ENCODE data around the gene TRAF1. TPM values are rescaled to one million over a fixed set of nuclear protein-coding genes. Genes with fewer than 3 reads are reported as not detected.

The TRAF1 gene
- total and polyA plus RNA-seq, 7 donors, result 0.55 to 2.0 (median 0.95) TPM

DNA sequence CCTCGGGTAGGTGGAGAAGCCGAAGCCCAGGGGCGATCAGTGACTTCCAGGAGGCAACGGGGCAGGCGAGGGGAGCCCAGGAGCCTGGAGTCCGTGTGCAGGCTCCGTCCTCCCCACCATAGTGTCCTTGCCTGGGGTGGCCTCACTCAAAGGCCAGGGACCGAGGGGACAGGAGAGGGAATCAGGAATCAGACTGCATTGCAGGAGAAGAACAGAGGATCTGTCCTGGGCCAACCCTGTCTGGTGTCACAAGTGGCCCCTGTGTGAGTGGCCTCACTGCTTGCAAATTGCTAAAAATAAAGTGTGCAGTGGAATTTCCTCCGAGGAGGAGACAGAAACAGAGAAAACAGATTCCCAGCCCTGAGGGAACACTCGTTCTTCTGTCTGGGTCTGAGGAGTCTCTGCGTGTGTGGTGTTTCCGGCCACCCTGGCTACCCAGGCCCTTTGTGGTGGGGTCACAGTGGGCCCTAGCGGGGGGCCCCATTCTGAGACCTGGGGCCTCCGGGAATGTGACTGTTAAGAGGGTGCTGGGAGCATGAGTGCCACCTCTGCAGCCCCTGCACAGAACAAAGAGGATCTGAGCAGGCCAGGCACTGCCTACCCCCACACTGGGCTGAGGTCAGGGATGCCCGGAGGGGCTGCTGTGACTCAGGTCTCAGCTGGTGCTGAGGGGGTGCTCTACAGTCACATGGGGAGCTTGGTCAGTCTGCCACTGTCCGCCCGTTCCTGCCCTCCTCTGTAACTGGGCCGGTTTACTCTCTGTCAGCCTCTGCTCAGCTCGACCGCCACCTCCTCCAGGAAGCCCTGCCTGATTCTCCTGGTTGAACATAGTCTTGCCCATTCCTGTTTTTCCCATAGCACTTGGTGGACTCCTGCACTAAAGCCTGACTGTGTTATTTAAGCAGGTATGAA lies 7.4 kb downstream of the TRAF1 start:
- Histone ChIP-seq H3K27ac (no peak overlapping the region), H3K27me3 (ENCODE audit: insufficient read depth in 3 of 3, low read length in 2 of 3) (no peaks in the 10 kb centered on the region), H3K4me3 (no peak overlapping the region), H3K36me3 (ENCODE audit: insufficient read depth in 1 of 2, low read depth in 1 of 2) (peaks cover 0 to 11% of the 10 kb centered on the region in 2 donors), H3K9me3 (no peaks in the 10 kb centered on the region), H3K4me1 (peaks cover 2% of the 10 kb centered on the region)
- 70 to 83% (median 80%) methylated on average over 20 of the region's 20 CpGs for WGBS, 3 donors
- TF ChIP-seq, protein P1, sequence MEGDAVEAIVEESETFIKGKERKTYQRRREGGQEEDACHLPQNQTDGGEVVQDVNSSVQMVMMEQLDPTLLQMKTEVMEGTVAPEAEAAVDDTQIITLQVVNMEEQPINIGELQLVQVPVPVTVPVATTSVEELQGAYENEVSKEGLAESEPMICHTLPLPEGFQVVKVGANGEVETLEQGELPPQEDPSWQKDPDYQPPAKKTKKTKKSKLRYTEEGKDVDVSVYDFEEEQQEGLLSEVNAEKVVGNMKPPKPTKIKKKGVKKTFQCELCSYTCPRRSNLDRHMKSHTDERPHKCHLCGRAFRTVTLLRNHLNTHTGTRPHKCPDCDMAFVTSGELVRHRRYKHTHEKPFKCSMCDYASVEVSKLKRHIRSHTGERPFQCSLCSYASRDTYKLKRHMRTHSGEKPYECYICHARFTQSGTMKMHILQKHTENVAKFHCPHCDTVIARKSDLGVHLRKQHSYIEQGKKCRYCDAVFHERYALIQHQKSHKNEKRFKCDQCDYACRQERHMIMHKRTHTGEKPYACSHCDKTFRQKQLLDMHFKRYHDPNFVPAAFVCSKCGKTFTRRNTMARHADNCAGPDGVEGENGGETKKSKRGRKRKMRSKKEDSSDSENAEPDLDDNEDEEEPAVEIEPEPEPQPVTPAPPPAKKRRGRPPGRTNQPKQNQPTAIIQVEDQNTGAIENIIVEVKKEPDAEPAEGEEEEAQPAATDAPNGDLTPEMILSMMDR (IDR thresholded peaks at IDR 0.05), result no peak
- ATAC-seq, result peak in 1 of 4 donors; percentile 26
- no peak for DNase-seq
- intact Hi-C loops (cut with DNase I), result no loop called here

DNA sequence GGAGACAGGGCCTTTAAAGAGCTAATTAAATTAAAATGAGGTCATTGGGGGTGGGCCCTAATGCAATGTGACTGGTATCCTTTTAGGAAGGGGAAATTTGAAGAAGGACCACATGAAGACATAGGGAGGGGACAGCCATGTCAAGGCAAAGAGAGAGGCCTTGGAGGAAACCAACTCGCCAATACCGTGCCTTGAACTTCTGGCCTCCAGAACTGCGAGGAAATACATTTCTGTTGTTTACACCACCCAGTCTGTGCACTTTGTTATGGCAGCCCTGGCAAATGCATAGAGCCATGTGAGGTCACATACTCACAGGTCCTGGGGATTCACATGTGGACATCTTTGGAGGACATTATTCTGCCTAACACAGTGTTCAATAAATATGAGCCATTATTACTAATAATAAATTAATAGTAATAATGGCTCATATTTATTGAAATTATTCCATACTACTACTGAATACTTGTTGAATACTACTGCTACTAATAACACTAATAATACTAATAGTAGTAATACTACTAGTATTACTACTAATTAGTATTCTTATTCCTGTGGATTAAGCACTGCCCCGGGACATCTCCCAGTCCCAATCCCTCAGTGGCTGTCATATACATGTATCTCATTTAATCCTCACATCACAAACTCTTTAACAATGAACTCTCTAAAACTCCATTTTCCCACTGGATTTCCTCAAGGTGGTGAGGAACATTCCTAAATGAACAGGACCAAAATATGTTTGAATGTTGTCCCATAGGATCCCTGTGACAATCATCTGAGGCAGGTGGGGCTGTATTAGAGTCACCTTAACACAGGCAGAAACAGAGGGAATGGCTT lies 8.4 kb downstream of the TRAF1 start:
- 96 to 98% (median 96%) methylated on average over 4 of the region's 4 CpGs for WGBS, 3 donors
- intact Hi-C loops (cut with DNase I), result no loop called here
- no peak overlapping the region for H3K27ac ChIP-seq
- H3K27me3 ChIP-seq (ENCODE audit: insufficient read depth in 3 of 3, low read length in 2 of 3), result no peaks in the 10 kb centered on the region
- no peak for ATAC-seq
- H3K9me3 ChIP-seq, result no peaks in the 10 kb centered on the region
- no peak for DNase-seq
- no peak overlapping the region for H3K4me3 ChIP-seq
- peaks cover 0 to 8% of the 10 kb centered on the region in 2 donors for H3K36me3 ChIP-seq (ENCODE audit: insufficient read depth in 1 of 2, low read depth in 1 of 2)
- TF ChIP-seq, protein P1 (IDR thresholded peaks at IDR 0.05), result no peak
- H3K4me1 ChIP-seq, result peaks cover 2% of the 10 kb centered on the region

DNA sequence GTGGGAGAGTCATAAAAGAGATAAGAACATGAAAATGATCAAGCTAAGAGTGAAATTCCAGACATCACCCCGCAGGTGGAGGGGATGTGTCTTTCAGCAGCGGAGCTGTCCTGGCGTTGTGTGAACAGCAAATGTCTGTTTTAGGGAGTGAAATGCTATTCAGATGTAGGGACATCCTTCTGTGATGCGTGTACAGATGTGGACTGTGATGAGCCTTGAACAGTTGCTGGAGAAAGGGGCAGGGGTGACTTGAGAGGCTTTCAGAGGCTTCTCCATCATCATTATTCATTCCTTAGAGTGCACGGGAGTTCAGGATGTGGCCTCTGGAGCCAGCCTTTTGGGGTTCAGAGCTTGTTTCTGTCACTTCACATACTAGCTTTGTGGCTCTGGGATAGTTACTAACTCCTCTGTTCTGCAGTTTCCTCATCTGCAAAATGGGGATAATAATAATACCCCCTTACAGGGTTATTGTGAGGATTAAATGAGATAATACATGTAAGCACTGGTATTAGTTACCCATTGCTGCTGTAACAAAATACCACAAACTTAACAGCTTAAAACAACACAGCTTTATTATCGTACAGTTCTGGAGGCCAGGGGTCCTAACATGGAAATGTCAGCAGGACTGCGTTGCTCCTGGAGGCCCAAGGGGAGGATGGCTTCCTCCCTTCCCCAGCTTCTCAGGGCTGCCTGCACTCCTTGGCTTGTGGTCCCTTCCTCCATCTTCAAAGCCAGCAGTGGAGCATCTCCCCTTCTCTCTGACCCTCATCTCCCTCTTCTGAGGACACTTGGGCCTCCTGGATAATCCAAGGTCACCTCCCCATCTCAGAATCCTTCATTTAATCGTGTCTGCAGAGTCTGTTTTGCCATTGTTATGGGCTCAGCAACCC lies 9.4 kb downstream of the TRAF1 start:
- H3K9me3 ChIP-seq, result no peaks in the 10 kb centered on the region

DNA sequence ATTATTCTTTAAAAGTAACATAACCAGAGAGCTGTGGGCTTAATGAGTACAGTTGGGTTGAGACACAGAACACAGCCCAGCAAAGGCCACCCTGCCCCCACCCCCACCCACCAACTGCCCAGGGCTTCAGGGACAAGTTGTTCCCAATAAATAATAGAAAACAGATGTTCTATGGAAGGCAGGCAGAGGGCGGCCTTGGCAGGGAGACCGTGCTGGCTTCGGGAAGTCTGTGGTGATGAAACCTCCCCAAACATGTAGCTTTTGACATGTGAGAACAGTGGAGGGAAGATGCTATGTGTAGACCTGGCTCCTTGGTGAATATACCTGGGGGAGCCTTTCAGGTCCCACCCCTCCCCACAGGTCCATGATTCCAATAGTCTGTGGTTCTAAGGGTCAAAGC lies 10.0 kb downstream of the TRAF1 start:
- Histone ChIP-seq H3K27me3 (ENCODE audit: insufficient read depth in 3 of 3, low read length in 2 of 3) (no peaks in the 10 kb centered on the region), H3K4me1 (peaks cover 2% of the 10 kb centered on the region), H3K27ac (no peak overlapping the region), H3K4me3 (no peak overlapping the region), H3K36me3 (ENCODE audit: insufficient read depth in 1 of 2, low read depth in 1 of 2) (peaks cover 0 to under 1% of the 10 kb centered on the region in 2 donors), H3K9me3 (no peaks in the 10 kb centered on the region)
- 15 to 31% (median 24%) methylated on average over 3 of the region's 3 CpGs for WGBS, 3 donors
- TF ChIP-seq, protein P1 (IDR thresholded peaks at IDR 0.05), result no peak
- peak in 3 of 4 donors; percentile 70 to 78 (median 71) for ATAC-seq
- intact Hi-C loops (cut with DNase I), result no loop called here
- peak; percentile 76 to 86 for DNase-seq

More for the DNA sequence above, 9.4 kb downstream of the TRAF1 start:
- TF ChIP-seq, protein P1 (IDR thresholded peaks at IDR 0.05), result no peak
- DNase-seq (no peak), ATAC-seq (no peak)
- 86 to 93% (median 89%) methylated on average over 8 of the region's 8 CpGs for WGBS, 3 donors
- H3K4me1 ChIP-seq, result peaks cover 2% of the 10 kb centered on the region
- no peak overlapping the region for H3K27ac ChIP-seq
- intact Hi-C loops (cut with DNase I), result no loop called here
- no peaks in the 10 kb centered on the region for H3K36me3 ChIP-seq (ENCODE audit: insufficient read depth in 1 of 2, low read depth in 1 of 2)
- no peak overlapping the region for H3K4me3 ChIP-seq
- no peaks in the 10 kb centered on the region for H3K27me3 ChIP-seq (ENCODE audit: insufficient read depth in 3 of 3, low read length in 2 of 3)

Measured in psoas muscle (tissue), 8 donors.